HEK293 (cell line): ENCODE measurements around the gene SHROOM3.

Source experiments
- CTCF ChIP-seq: fragments of 450-650 bp; formaldehyde crosslinking; IDR thresholded peaks from 2 replicates; pipeline ENCODE4 v1.5.1; 2016; ENCODE audit warnings: missing biosample characterization, missing genetic modification characterization
- ZNF639 ChIP-seq: fragments of 450-650 bp; formaldehyde crosslinking; IDR thresholded peaks from 2 replicates; pipeline ENCODE4 v1.5.1; 2016; ENCODE audit warnings: missing biosample characterization, missing genetic modification characterization

GRCh38 chr4:76706581-76706980 lies 271.6 kb downstream of the SHROOM3 start:
- TF ChIP-seq CTCF (tag by site-specific recombination) (no peak), ZNF639 (tag by site-specific recombination) (no peak)
